ENCODE results near the gene SUFU.

GRCh38 chr10:102648269-102648888 is 144.6 kb downstream of the SUFU start:
- no peak for TF ChIP-seq PAX5 (IDR thresholded peaks at IDR 0.05; ENCODE audit: insufficient read depth, low read length, severe bottlenecking)
- TF ChIP-seq POLR2AphosphoS5 (IDR thresholded peaks at IDR 0.05; ENCODE audit: low read depth, low read length), result no peak
- TF ChIP-seq POLR2A (IDR thresholded peaks at IDR 0.05; ENCODE audit: low read depth, low read length), result no peak; the same call in 1 of the 2 replicates
- no peak for TF ChIP-seq TAF1 (IDR thresholded peaks at IDR 0.05; ENCODE audit: low read depth, low read length)
- TF ChIP-seq POU2F2 (IDR thresholded peaks at IDR 0.05; ENCODE audit: low read depth, low read length), result no peak
- no peak for TF ChIP-seq SPI1 (IDR thresholded peaks at IDR 0.05; ENCODE audit: low read depth, low read length)

All from GM12891 (cell line).